GM12891 (cell line): ENCODE results near the gene IL11RA.

Experiments
- POLR2A ChIP-seq: IDR thresholded peaks from 2 replicates; pipeline ENCODE4 v1.6.1; 2011; ENCODE audit warnings: low read depth, low read length, control low read depth
- POLR2AphosphoS5 ChIP-seq: IDR thresholded peaks from 2 replicates; pipeline ENCODE4 v1.6.1; 2011; ENCODE audit warnings: low read depth, low read length, control low read depth

DNA sequence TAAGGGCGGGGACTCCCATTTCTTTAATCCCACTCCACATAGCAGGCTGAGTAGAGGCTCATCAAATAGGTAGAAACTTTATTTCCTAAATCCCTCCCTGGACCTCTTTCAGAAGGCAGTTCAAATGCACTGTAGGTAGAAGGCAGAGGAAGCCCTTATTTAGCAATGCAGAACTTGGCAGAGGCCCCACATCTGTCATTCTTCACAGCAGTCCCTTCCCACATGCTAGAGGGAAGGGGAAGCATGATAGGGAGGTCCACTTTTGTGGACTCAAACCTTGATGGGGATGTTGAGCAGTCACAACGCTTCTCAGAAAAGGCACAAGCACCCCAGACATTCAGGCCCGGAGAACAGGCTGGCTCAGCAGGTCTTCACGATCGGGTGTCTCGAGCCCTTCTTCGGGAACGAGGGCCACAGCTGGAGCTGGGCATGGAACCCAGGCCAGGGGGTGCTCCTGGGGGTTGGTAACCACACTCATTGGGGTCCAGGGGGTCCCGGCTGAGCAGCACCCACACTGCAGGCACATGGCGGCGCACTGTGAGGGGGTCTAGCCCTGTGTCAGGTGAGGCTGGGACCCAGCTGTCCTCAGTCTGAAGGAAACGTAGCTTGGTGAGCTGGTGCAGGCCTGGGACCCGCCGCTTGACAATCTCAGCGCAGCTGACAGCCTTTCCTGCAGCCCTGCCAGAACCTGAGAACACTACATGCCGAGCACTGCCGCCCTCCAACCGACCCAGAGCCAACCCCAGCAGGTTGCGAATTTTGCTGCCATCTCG, 41.4 kb upstream of the IL11RA start:
- TF ChIP-seq POLR2A (no peak), POLR2AphosphoS5 (no peak)
